Measurements from ENCODE around the gene PAQR6. TPM values are rescaled to one million over a fixed set of nuclear protein-coding genes. Genes with fewer than 3 reads are reported as not detected.
A peak's percentile ranks its signal among the peaks of the same experiment; 100 is the strongest.

Gene PAQR6
- total RNA-seq, 1 experiment from 2014 or later, result 0.92 TPM

GRCh38 chr1:156212833-156213643, 34.8 kb downstream of the PAQR6 start, which contains the start of gene PMF1:
Gene PMF1 (plus strand): TSS chr1:156213007. CDS start chr1:156213016, 9 bp downstream.
- H3K27ac ChIP-seq (ENCODE audit: low read length), result peak within 1 kb of the TSS; percentile 97
- H3K9me3 ChIP-seq (ENCODE audit: control insufficient read depth, insufficient read depth, low read depth, low read length), result no peaks in the 10 kb centered on the region
- ChIA-PET CTCF (interaction anchor here (0.6 to 1.3 kb wide), 5 partner anchors 11 to 109 kb away, joined by 3 to 11 read pairs (median 5); no protein-coding TSS in a partner anchor), POLR2A (interaction anchor here (0.6 to 1.2 kb wide), 6 partner anchors 12 to 249 kb away, joined by 3 to 9 read pairs (median 7); partner anchors contain the start of gene SLC25A44)
- no peaks in the 10 kb centered on the region for H3K27me3 ChIP-seq (ENCODE audit: control insufficient read depth, insufficient read depth, low read length)
- TSS peak; percentile 87 for BruUV-seq (replicated peaks)
- DNase-seq (ENCODE audit: low read depth, low spot score), result peak; percentile 90
- peak; percentile 97 for ATAC-seq
- in situ Hi-C loops (cut with HindIII; ENCODE audit: low pct_unique_long_range_greater_than_20kb, low sequenced_read_pairs) (no loop called here), intact Hi-C loops (cut with micrococcal nuclease; ENCODE audit: unreplicated experiment) (loop anchor here (5.0 kb wide), 1 partner anchor 116 kb away; no protein-coding TSS in a partner anchor)
- TF ChIP-seq SIN3A (IDR thresholded peaks at IDR 0.05; ENCODE audit: borderline replicate concordance, insufficient read depth, low read depth, low read length) (no peak), TCF7L2 (IDR thresholded peaks at IDR 0.05; ENCODE audit: low read depth, low read length) (0 out of 2 replicates have a peak, but pooled peaks have one; percentile 49), POLR2AphosphoS5 (IDR thresholded peaks at IDR 0.05; ENCODE audit: low read depth, low read length) (peak; percentile 95), CTCF (IDR thresholded peaks at IDR 0.05) (no peak)
- peaks cover 7% of the 10 kb centered on the region; the same call in 1 of the 2 replicates for H3K4me1 ChIP-seq (ENCODE audit: control insufficient read depth, insufficient read depth, low read length)
- peaks cover 3% of the 10 kb centered on the region; the same call in 1 of the 2 replicates for H3K36me3 ChIP-seq (ENCODE audit: control insufficient read depth, insufficient read depth, low read length)
- H3K4me3 ChIP-seq (ENCODE audit: low read depth in 2 of 2, low read length in 2 of 2), result peak within 1 kb of the TSS; percentile 76 to 94

GRCh38 chr1:156212130-156212529, 35.7 kb downstream of the PAQR6 start:
- no peak for TF ChIP-seq POLR2AphosphoS5 (IDR thresholded peaks at IDR 0.05; ENCODE audit: low read depth, low read length)
- no peak for TF ChIP-seq CTCF (IDR thresholded peaks at IDR 0.05)
- TF ChIP-seq SIN3A (IDR thresholded peaks at IDR 0.05; ENCODE audit: borderline replicate concordance, insufficient read depth, low read depth, low read length), result no peak
- no peaks in the 10 kb centered on the region for H3K27me3 ChIP-seq (ENCODE audit: control insufficient read depth, insufficient read depth, low read length)
- CTCF ChIA-PET, result interaction anchor here (1.3 kb wide), 1 partner anchor 13 kb away, joined by 5 read pairs; no protein-coding TSS in a partner anchor
- H3K36me3 ChIP-seq (ENCODE audit: control insufficient read depth, insufficient read depth, low read length), result peaks cover 3% of the 10 kb centered on the region; the same call in 1 of the 2 replicates
- intact Hi-C loops (cut with micrococcal nuclease; ENCODE audit: unreplicated experiment), result loop anchor here (5.0 kb wide), 1 partner anchor 115 kb away; no protein-coding TSS in a partner anchor
- in situ Hi-C loops (cut with HindIII; ENCODE audit: low pct_unique_long_range_greater_than_20kb, low sequenced_read_pairs), result no loop called here
- H3K4me3 ChIP-seq (ENCODE audit: low read depth in 2 of 2, low read length in 2 of 2), result peak overlapping the region; percentile 76 to 94
- POLR2A ChIA-PET, result no interaction called here
- ATAC-seq (no peak), DNase-seq (ENCODE audit: low read depth, low spot score) (no peak)
- no peaks in the 10 kb centered on the region for H3K9me3 ChIP-seq (ENCODE audit: control insufficient read depth, insufficient read depth, low read depth, low read length)
- H3K4me1 ChIP-seq (ENCODE audit: control insufficient read depth, insufficient read depth, low read length), result peaks cover 7% of the 10 kb centered on the region; the same call in 1 of the 2 replicates
- BruUV-seq (replicated peaks), result no TSS peak
- peak overlapping the region; percentile 97 for H3K27ac ChIP-seq (ENCODE audit: low read length)

- H3K27ac ChIP-seq (ENCODE audit: low read length), result no peak overlapping the region
- ATAC-seq (no peak), DNase-seq (ENCODE audit: low read depth, low spot score) (no peak)
- no TSS peak for BruUV-seq (replicated peaks)
- intact Hi-C loops (cut with micrococcal nuclease; ENCODE audit: unreplicated experiment) (loop anchor here (5.0 kb wide), 1 partner anchor 114 kb away; no protein-coding TSS in a partner anchor), in situ Hi-C loops (cut with HindIII; ENCODE audit: low pct_unique_long_range_greater_than_20kb, low sequenced_read_pairs) (no loop called here)
- H3K4me1 ChIP-seq (ENCODE audit: control insufficient read depth, insufficient read depth, low read length), result peaks cover 7% of the 10 kb centered on the region; the same call in 1 of the 2 replicates
- H3K36me3 ChIP-seq (ENCODE audit: control insufficient read depth, insufficient read depth, low read length), result peaks cover 3% of the 10 kb centered on the region; the same call in 1 of the 2 replicates
- no peaks in the 10 kb centered on the region for H3K27me3 ChIP-seq (ENCODE audit: control insufficient read depth, insufficient read depth, low read length)
- ChIA-PET CTCF (no interaction called here), POLR2A (interaction anchor here (0.5 kb wide), 1 partner anchor 22 kb away, joined by 4 read pairs; no protein-coding TSS in a partner anchor)
- no peaks in the 10 kb centered on the region for H3K9me3 ChIP-seq (ENCODE audit: control insufficient read depth, insufficient read depth, low read depth, low read length)
- no peak for TF ChIP-seq REST (IDR thresholded peaks at IDR 0.05; ENCODE audit: insufficient read depth in 1 of 2, low read depth in 2 of 2, low read length in 1 of 2)
- no peak for TF ChIP-seq CTCF (IDR thresholded peaks at IDR 0.05)
- no peak for TF ChIP-seq SIN3A (IDR thresholded peaks at IDR 0.05; ENCODE audit: borderline replicate concordance, insufficient read depth, low read depth, low read length)
- TF ChIP-seq TCF7L2 (IDR thresholded peaks at IDR 0.05; ENCODE audit: low read depth, low read length), result no peak
- H3K4me3 ChIP-seq (ENCODE audit: low read depth in 2 of 2, low read length in 2 of 2), result no peak overlapping the region
Measured at GRCh38 chr1:156211243-156211642, 36.6 kb downstream of the PAQR6 start.

All from Panc1 (cell line).